ENCODE results near the gene CSF2.
"Not testable (repeated sequence)": the region's sequence is repeated elsewhere in the genome, so short reads cannot be mapped to it uniquely, and the experiment has no call there.

CSF2 gene

DNA sequence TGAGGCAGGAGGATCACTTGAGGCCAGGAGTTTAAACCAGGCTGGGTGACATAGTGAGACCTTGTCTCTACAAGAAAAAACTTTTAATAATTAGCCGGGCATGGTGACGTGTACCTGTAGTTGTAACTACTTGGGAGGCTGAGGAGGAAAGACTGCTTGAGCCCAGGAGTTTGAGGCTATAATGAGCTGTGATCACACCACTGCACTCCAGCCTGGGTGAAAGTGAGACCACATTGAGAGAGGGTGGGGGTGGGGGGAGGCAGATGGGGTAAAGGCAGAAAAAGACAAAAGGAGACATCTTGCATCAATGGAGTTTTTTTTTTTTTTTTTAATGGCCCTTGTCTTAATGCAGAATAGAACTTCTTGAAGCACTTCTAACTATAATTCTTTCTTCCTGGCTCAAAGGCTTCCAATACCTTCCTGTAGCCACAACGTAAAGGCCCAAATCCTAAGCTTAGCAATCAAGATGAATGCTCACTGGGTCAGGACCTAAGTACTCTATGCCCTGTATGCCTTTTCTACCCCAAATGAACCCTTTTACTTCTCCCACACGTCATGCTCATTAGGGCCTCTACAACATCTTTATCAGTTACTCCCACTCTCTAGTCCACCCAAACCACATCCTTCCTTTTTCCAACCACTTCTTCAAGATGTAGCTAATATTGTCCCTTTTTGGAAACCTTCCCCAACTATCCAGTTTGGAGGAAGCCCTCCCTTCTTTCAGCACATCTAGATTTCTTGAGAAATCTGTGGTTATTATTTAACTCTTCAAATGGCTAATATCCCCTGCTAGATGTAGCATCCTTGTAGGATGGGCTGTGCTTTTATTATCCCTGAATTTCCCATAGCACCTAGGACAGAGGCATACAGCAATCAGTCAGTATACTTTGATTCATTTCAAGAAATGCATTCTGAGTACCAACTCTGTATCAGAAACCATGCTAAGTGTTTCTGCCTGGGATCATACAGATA is 40.8 kb downstream of the CSF2 start:
- no peak for DNase-seq

DNA sequence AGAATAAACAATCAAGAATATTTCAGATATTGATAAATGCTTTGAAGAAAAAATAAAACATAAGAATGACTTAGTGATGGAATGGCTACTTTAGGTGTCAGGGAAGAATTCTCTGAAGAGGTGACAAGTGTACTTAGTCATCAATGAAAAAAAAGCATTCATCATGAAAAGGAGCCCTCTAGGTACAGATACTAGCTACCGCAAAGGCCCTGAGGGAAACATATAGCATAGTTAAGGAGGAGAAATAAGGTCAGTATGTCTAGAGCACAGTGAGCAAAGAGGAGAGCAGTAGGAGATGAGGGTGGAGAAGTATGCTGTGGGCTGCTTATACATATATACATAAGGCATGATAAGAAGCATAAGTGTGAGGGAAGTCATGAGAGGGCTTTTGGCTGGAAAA is 41.8 kb downstream of the CSF2 start:
- DNase-seq: no peak

DNA sequence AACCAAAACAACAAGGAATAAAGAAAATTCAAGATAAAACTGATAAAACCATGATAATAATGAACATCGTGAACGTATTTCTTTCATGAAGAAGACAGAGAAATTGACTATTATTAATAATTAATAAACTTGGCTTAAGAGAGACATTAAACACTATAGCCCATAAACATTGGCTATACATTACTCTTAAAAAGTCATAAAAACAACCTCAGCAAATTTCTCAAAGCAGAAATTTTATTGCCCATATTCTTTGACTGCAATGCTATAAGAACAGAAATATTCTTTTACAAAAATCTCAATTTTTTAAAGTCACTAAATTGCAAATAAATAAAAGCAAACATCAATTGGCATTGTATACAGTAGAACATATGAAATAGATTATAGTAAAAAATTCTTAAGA is 42.5 kb downstream of the CSF2 start:
- DNase-seq: no peak

DNA sequence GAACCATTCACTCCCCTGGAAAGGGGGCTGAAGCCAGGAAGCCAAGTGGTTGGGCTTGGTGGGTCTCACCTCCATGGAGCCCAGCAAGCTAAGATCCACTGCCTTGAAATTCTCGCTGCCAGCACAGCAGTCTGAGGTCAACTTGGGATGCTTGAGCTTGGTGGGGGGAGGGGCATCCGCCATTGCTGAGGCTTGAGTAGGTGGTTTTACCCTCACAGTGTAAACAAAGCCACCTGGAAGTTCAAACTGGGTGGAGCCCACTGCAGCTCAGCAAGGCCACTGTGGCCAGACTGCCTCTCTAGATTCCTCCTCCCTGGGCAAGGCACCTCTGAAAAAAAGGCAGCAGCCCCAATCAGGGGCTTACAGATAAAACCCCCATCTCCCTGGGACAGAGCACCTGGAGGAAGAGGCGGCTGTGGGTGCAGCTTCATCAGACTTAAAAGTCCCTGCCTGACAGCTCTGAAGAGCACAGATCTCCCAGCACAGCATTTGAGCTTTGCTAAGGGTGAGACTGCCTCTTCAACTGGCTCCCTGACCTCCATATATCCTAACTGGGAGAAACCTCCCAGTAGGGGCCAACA is 43.4 kb downstream of the CSF2 start:
- not testable (repeated sequence) for DNase-seq

DNA sequence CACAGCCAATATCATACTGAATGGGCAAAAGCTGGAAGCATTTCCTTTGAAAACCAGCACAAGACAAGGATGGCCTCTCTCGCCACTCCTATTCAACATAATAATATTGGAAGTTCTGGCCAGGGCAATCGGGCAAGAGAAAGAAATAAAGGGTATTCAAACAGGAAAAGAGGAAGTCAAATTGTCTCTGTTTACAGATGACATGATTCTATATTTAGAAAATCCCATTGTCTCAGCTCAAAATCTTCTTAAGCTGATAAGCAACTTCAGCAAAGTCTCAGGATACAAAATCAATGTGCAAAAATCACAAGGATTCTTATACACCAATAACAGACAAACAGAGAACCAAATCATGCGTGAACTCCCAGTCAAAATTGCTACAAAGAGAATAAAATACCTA is 47.1 kb downstream of the CSF2 start:
- DNase-seq: not testable (repeated sequence)

DNA sequence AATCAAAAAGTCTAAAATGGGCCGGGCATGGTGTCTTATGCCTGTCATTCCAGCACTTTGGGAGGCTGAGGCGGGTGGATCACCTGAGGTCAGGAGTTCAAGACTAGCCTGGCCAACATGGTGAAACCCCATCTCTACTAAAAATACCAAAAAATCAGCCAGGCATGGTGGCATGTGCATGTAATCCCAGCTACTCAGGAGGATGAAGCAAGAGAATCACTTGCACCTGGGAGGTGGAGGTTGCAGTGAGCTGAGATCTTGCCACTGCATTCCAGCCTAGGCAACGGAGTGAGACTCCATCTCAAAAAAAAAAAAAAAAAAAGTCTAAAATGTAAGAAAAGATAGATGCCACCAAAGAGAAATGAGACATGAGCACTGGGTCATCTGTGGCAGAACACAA is 49.4 kb downstream of the CSF2 start:
- DNase-seq: not testable (repeated sequence)

DNA sequence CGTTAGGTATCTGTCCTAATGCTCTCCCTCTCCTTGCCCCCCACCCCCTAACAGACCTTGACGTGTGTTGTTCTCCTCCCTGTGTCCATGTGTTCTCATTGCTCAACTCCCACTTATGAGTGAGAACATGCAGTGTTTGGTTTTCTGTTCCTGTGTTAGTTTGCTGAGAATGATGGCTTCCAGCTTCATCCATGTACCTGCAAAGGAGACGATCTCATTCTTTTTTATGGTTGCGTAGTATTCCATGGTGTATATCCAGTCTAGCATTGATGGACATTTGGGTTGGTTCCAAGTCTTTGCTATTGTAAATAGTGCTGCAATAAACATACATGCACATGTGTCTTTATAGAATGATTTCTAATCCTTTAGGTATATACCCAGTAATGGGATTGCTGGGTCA is 50.0 kb downstream of the CSF2 start:
- DNase-seq: not testable (repeated sequence)

Data from CD4-positive, alpha-beta T cell treated with Interleukin-15 for 1 hour (primary cell).